Hepatocyte (in vitro differentiated cells): Measurements from ENCODE around the gene TSHB. TPM values are rescaled to one million over a fixed set of nuclear protein-coding genes. Genes with fewer than 3 reads are reported as not detected.
A peak's percentile ranks its signal among the peaks of the same experiment; 100 is the strongest.

Experiments
- DNase-seq: peaks from one replicate; pipeline ENCODE4 v3.0.0-alpha.2; 2016; ENCODE audit warnings: low spot score
- H2AFZ ChIP-seq: fragments of 200-600 bp; sonication (generic); 2 replicates; pipeline ENCODE4 v1.6.0; 2016; ENCODE audit warnings: antibody characterized with exemption, mild to moderate bottlenecking
- H3K27ac ChIP-seq: fragments of 200-600 bp; sonication (generic); 2 replicates; pipeline ENCODE4 v1.5.1; 2016; ENCODE audit warnings: mild to moderate bottlenecking
- H3K27me3 ChIP-seq: fragments of 200-600 bp; sonication (generic); 2 replicates; pipeline ENCODE4 v1.6.1; 2016
- H3K36me3 ChIP-seq: fragments of 200-600 bp; sonication (generic); replicated peaks from 2 replicates; pipeline ENCODE4 v1.5.1; 2016; ENCODE audit warnings: low read depth; ENCODE audit not compliant: insufficient read depth
- H3K4me1 ChIP-seq: fragments of 200-600 bp; sonication (generic); 2 replicates; pipeline ENCODE4 v1.5.1; 2016; ENCODE audit warnings: mild to moderate bottlenecking, moderate library complexity; ENCODE audit not compliant: insufficient read depth
- H3K4me2 ChIP-seq: fragments of 200-600 bp; sonication (generic); 2 replicates; pipeline ENCODE4 v1.6.0; 2016
- H3K4me3 ChIP-seq: fragments of 200-600 bp; sonication (generic); 2 replicates; pipeline ENCODE4 v1.5.1; 2016; ENCODE audit warnings: mild to moderate bottlenecking
- H3K79me2 ChIP-seq: fragments of 200-600 bp; sonication (generic); 2 replicates; pipeline ENCODE4 v1.6.0; 2017; ENCODE audit warnings: mild to moderate bottlenecking
- H3K9me2 ChIP-seq: fragments of 200-600 bp; sonication (generic); replicated peaks from 2 replicates; pipeline ENCODE4 v1.6.0; 2017; ENCODE audit warnings: mild to moderate bottlenecking; ENCODE audit not compliant: insufficient read depth
- H3K9me3 ChIP-seq: fragments of 200-600 bp; sonication (generic); 2 replicates; pipeline ENCODE4 v1.5.1; 2016; ENCODE audit warnings: low read depth, mild to moderate bottlenecking
- H4K20me1 ChIP-seq: fragments of 200-600 bp; sonication (generic); 2 replicates; pipeline ENCODE4 v1.6.0; 2016; ENCODE audit warnings: mild to moderate bottlenecking; ENCODE audit not compliant: insufficient read depth, poor library complexity, severe bottlenecking
- EZH2 ChIP-seq: fragments of 200-600 bp; sonication (generic); IDR thresholded peaks from 2 replicates; pipeline ENCODE4 v1.6.1; 2016; ENCODE audit warnings: antibody characterized with exemption, mild to moderate bottlenecking, borderline replicate concordance
- EZH2phosphoT487 ChIP-seq: fragments of 200-600 bp; sonication (generic); IDR thresholded peaks from one replicate; pipeline ENCODE4 v1.6.1; 2018; ENCODE audit warnings: antibody characterized with exemption, mild to moderate bottlenecking, low read depth, moderate library complexity; ENCODE audit not compliant: unreplicated experiment, severe bottlenecking
- WGBS: methylation state at CpG from one replicate; pipeline ENCODE4 v1.1.6; 2016; ENCODE audit warnings: low lambda C conversion rate; ENCODE audit errors: missing lambda C conversion rate; 5-methylcytosine and 5-hydroxymethylcytosine counted together
- polyA plus RNA-seq: library from polyadenylated mRNA; unstranded; fragments of >200 nt; fragmentation: Nextera tagmentation; extraction: Ambion mirVana; gene quantifications from 2 replicates; pipeline ENCODE4 v1.2.1, GENCODE V29; 2016
- total RNA-seq: library from RNA; depleted of rRNA; stranded (reverse); fragments of >200 nt; gene quantifications from 2 replicates; pipeline ENCODE4 v1.2.3, GENCODE V29; 2014
- TF ChIP-seq, protein P1 (sequence below): fragments of 200-600 bp; sonication (generic); IDR thresholded peaks from 2 replicates; pipeline ENCODE4 v1.5.1; 2016; ENCODE audit warnings: antibody characterized with exemption, mild to moderate bottlenecking; ENCODE audit not compliant: poor library complexity

TSHB gene
- total and polyA plus RNA-seq, 2 experiments from 2014 or later, result 0.71 TPM; not detected in 1

DNA sequence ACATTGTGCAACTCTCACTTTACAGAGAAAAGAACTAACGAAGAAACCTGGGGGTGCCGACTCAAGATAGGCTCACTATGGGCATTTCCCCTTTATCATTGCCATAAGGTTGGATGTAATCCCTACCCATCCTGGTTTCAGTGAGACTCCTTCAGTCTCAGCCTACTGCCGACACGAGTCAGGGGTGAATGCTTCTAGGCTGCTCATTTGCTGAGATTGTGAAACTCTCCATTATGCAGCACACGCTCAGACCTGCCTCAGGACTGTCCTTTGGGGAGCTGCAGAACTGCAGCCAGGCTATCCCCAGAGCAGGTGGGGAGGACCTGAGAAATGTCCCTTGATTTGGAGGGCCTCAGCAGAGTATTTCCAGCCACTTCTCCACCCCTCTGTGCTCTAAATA, 22.2 kb downstream of the TSHB start:
- Histone ChIP-seq H3K9me2 (no peaks in the 10 kb centered on the region), H2AFZ (no peak overlapping the region), H3K27me3 (no peaks in the 10 kb centered on the region), H3K27ac (no peak overlapping the region), H3K4me1 (peaks cover 4% of the 10 kb centered on the region), H4K20me1 (no peaks in the 10 kb centered on the region), H3K4me2 (no peak overlapping the region), H3K36me3 (no peaks in the 10 kb centered on the region), H3K4me3 (no peak overlapping the region), H3K9me3 (no peaks in the 10 kb centered on the region), H3K79me2 (no peaks in the 10 kb centered on the region)
- DNase-seq, result no peak
- WGBS, result 91% methylated on average over 5 of the region's 5 CpGs
- no peak for TF ChIP-seq EZH2phosphoT487
- TF ChIP-seq EZH2, result no peak
- TF ChIP-seq, protein P1, sequence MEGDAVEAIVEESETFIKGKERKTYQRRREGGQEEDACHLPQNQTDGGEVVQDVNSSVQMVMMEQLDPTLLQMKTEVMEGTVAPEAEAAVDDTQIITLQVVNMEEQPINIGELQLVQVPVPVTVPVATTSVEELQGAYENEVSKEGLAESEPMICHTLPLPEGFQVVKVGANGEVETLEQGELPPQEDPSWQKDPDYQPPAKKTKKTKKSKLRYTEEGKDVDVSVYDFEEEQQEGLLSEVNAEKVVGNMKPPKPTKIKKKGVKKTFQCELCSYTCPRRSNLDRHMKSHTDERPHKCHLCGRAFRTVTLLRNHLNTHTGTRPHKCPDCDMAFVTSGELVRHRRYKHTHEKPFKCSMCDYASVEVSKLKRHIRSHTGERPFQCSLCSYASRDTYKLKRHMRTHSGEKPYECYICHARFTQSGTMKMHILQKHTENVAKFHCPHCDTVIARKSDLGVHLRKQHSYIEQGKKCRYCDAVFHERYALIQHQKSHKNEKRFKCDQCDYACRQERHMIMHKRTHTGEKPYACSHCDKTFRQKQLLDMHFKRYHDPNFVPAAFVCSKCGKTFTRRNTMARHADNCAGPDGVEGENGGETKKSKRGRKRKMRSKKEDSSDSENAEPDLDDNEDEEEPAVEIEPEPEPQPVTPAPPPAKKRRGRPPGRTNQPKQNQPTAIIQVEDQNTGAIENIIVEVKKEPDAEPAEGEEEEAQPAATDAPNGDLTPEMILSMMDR, result no peak

- H3K4me2 ChIP-seq, result no peak overlapping the region
- H3K9me3 ChIP-seq, result no peaks in the 10 kb centered on the region
- no peak overlapping the region for H3K27ac ChIP-seq
- peak; percentile 81 for DNase-seq
- TF ChIP-seq, protein P1, result peak; percentile 84
- no peak for TF ChIP-seq EZH2
- H3K27me3 ChIP-seq, result no peaks in the 10 kb centered on the region
- no peaks in the 10 kb centered on the region for H3K79me2 ChIP-seq
- no peak overlapping the region for H3K4me3 ChIP-seq
- H3K4me1 ChIP-seq, result peaks cover 7% of the 10 kb centered on the region
- H3K36me3 ChIP-seq, result no peaks in the 10 kb centered on the region
- H4K20me1 ChIP-seq, result no peaks in the 10 kb centered on the region
- no peaks in the 10 kb centered on the region for H3K9me2 ChIP-seq
- WGBS, result 37% methylated on average over 9 of the region's 9 CpGs
- no peak overlapping the region for H2AFZ ChIP-seq
Observed at GRCh38 chr1:115052454-115053083, 22.9 kb downstream of the TSHB start.

- no peaks in the 10 kb centered on the region for H3K9me2 ChIP-seq
- 45% methylated on average over 9 of the region's 9 CpGs for WGBS
- peak; percentile 76 for DNase-seq
- H3K27me3 ChIP-seq, result no peaks in the 10 kb centered on the region
- no peaks in the 10 kb centered on the region for H4K20me1 ChIP-seq
- no peak for TF ChIP-seq EZH2phosphoT487
- TF ChIP-seq, protein P1, result no peak
- H3K4me1 ChIP-seq, result peaks cover 14% of the 10 kb centered on the region
- no peak overlapping the region for H2AFZ ChIP-seq
- H3K27ac ChIP-seq, result peak overlapping the region; percentile 20
- no peaks in the 10 kb centered on the region for H3K36me3 ChIP-seq
- no peaks in the 10 kb centered on the region for H3K9me3 ChIP-seq
- no peaks in the 10 kb centered on the region for H3K79me2 ChIP-seq
- H3K4me2 ChIP-seq, result peak overlapping the region; percentile 45
- H3K4me3 ChIP-seq, result no peak overlapping the region
Observed at GRCh38 chr1:115056395-115056798, 26.8 kb downstream of the TSHB start.
